OCI-LY3 (cell line): ENCODE measurements around the gene CNPY1.

ENCODE experiments used
- H2AFZ ChIP-seq: fragments of 200-600, 300-600 bp; shearing (Covaris generic); 2 replicates; pipeline ENCODE4 v1.6.0; 2014; ENCODE audit warnings: antibody characterized with exemption, low read depth, low read length
- H3K27ac ChIP-seq: fragments of 200-600, 300-600 bp; sonication (generic); 2 replicates; pipeline ENCODE4 v1.5.1; 2014; ENCODE audit warnings: mild to moderate bottlenecking, low read length, moderate library complexity, mixed read lengths
- H3K27me3 ChIP-seq: fragments of 200-600, 300-600 bp; sonication (generic); 2 replicates; pipeline ENCODE4 v1.6.1; 2014; ENCODE audit warnings: low read depth, low read length, mixed read lengths
- H3K36me3 ChIP-seq: fragments of 200-600, 300-600 bp; sonication (generic); replicated peaks from 2 replicates; pipeline ENCODE3; 2014; ENCODE audit warnings: low read depth, low read length, mixed read lengths
- H3K4me1 ChIP-seq: fragments of 300-600, 200-600 bp; sonication (generic); 2 replicates; pipeline ENCODE4 v1.6.1; 2014; ENCODE audit warnings: low read length, mixed read lengths
- H3K4me2 ChIP-seq: fragments of 200-600, 300-600 bp; sonication (generic); 2 replicates; pipeline ENCODE4 v1.6.1; 2014; ENCODE audit warnings: low read length, mixed read lengths
- H3K4me3 ChIP-seq: fragments of 300-600, 200-600 bp; sonication (generic); 2 replicates; pipeline ENCODE4 v1.5.1; 2014; ENCODE audit warnings: antibody characterized with exemption, mild to moderate bottlenecking, low read length, moderate library complexity
- H3K79me2 ChIP-seq: fragments of 300-600, 200-600 bp; shearing (Covaris generic); 2 replicates; pipeline ENCODE4 v1.6.1; 2014; ENCODE audit warnings: mild to moderate bottlenecking, low read length, mixed read lengths
- H3K9ac ChIP-seq: fragments of 300-600, 200-600 bp; shearing (Covaris generic); 2 replicates; pipeline ENCODE4 v1.6.0; 2014; ENCODE audit warnings: mild to moderate bottlenecking, low read length, moderate library complexity
- H3K9me3 ChIP-seq: fragments of 200-600, 300-600 bp; shearing (Covaris generic); 2 replicates; pipeline ENCODE4 v1.6.1; 2014; ENCODE audit warnings: low read length, mixed read lengths; ENCODE audit not compliant: insufficient read depth
- H4K20me1 ChIP-seq: fragments of 200-600, 300-600 bp; sonication (generic); 2 replicates; pipeline ENCODE4 v1.6.1; 2016; ENCODE audit warnings: low read length, mixed read lengths; ENCODE audit not compliant: insufficient read depth
- CTCF ChIP-seq: fragments of 200-600, 300-600 bp; sonication (generic); IDR thresholded peaks from 2 replicates; pipeline ENCODE4 v1.5.1; 2014; ENCODE audit warnings: antibody characterized with exemption, low read length, low read depth
- EZH2phosphoT487 ChIP-seq: fragments of 200-600 bp; shearing (Covaris generic); IDR thresholded peaks from 2 replicates; pipeline ENCODE4 v1.6.1; 2018; ENCODE audit warnings: antibody characterized with exemption, mixed run types, low read depth

CNPY1 gene

DNA sequence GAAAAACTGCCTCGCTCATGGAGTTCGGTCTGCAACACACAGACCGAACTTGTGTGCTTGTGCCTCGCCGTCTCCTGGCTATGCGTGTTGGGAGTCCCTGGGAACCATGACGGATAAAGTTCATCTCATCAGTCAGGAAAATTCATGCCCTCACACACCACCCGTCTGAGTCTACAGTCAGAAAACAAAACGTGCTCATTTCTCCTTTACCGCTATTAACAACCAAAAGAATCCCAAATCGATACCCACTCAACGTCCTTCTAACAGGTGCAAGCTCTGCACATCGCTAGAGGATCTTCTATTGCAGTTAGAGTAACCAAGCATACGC lies 13.6 kb downstream of the CNPY1 start:
- peak overlapping the region; percentile 73 for H3K4me3 ChIP-seq
- no peak overlapping the region for H2AFZ ChIP-seq
- H3K27me3 ChIP-seq: peaks cover 42% of the 10 kb centered on the region

GRCh38 chr7:155531681-155532080 lies 14.7 kb downstream of the CNPY1 start:
- peaks cover 42% of the 10 kb centered on the region for H3K27me3 ChIP-seq
- no peak overlapping the region for H3K9ac ChIP-seq
- H3K4me2 ChIP-seq: no peak overlapping the region
- H3K36me3 ChIP-seq: no peaks in the 10 kb centered on the region
- no peaks in the 10 kb centered on the region for H3K79me2 ChIP-seq
- H3K4me1 ChIP-seq: no peaks in the 10 kb centered on the region
- H3K9me3 ChIP-seq: no peaks in the 10 kb centered on the region
- no peak for TF ChIP-seq EZH2phosphoT487
- TF ChIP-seq CTCF: no peak
- H4K20me1 ChIP-seq: no peaks in the 10 kb centered on the region
- H2AFZ ChIP-seq: no peak overlapping the region
- no peak overlapping the region for H3K4me3 ChIP-seq
- no peak overlapping the region for H3K27ac ChIP-seq

More for the DNA sequence above, 13.6 kb downstream of the CNPY1 start:
- Histone ChIP-seq H3K79me2 (no peaks in the 10 kb centered on the region), H3K4me1 (no peaks in the 10 kb centered on the region), H3K27ac (no peak overlapping the region), H3K9me3 (no peaks in the 10 kb centered on the region), H3K9ac (no peak overlapping the region), H4K20me1 (no peaks in the 10 kb centered on the region), H3K36me3 (no peaks in the 10 kb centered on the region), H3K4me2 (peak overlapping the region; percentile 73)
- TF ChIP-seq CTCF (no peak), EZH2phosphoT487 (no peak)

- Histone ChIP-seq H3K9ac (no peak overlapping the region), H3K4me1 (no peaks in the 10 kb centered on the region), H3K36me3 (no peaks in the 10 kb centered on the region), H4K20me1 (no peaks in the 10 kb centered on the region), H3K9me3 (no peaks in the 10 kb centered on the region), H2AFZ (no peak overlapping the region), H3K27me3 (peaks cover 41% of the 10 kb centered on the region), H3K4me2 (no peak overlapping the region), H3K79me2 (no peaks in the 10 kb centered on the region), H3K27ac (no peak overlapping the region), H3K4me3 (no peak overlapping the region)
- TF ChIP-seq CTCF: no peak
- no peak for TF ChIP-seq EZH2phosphoT487
Measured at GRCh38 chr7:155530601-155531000, 15.8 kb downstream of the CNPY1 start.

GRCh38 chr7:155529845-155530244 lies 16.5 kb downstream of the CNPY1 start:
- TF ChIP-seq CTCF: no peak
- no peak for TF ChIP-seq EZH2phosphoT487
- H3K27ac ChIP-seq: no peak overlapping the region
- H4K20me1 ChIP-seq: no peaks in the 10 kb centered on the region
- H3K36me3 ChIP-seq: no peaks in the 10 kb centered on the region
- H2AFZ ChIP-seq: no peak overlapping the region
- no peak overlapping the region for H3K4me3 ChIP-seq
- no peak overlapping the region for H3K9ac ChIP-seq
- no peaks in the 10 kb centered on the region for H3K9me3 ChIP-seq
- H3K27me3 ChIP-seq: peaks cover 39% of the 10 kb centered on the region
- no peaks in the 10 kb centered on the region for H3K4me1 ChIP-seq
- H3K79me2 ChIP-seq: no peaks in the 10 kb centered on the region
- H3K4me2 ChIP-seq: no peak overlapping the region
